GM18508 (cell line): Measurements from ENCODE around the gene TMEM267.
"Not testable (repeated sequence)": the region's sequence is repeated elsewhere in the genome, so short reads cannot be mapped to it uniquely, and the experiment has no call there.

ENCODE experiments used
- ATAC-seq: cut with Tn5 transposase; IDR thresholded peaks from one replicate; pipeline ENCODE4 v1.9.1; 2021; ENCODE audit warnings: moderate number of reproducible peaks; ENCODE audit not compliant: insufficient read depth, unreplicated experiment

The TMEM267 gene

DNA sequence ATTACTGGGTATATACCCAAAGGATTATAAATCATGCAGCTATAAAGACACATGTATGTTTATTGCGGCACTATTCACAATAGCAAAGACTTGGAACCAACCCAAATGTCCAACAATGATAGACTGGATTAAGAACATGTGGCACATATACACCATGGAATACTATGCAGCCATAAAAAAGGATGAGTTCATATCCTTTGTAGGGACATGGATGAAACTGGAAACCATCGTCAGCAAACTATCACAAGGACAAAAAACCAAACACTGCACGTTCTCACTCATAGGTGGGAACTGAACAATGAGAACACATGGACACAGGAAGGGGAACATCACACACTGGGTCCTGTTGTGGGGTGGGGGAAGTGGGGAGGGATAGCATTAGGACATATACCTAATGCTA is 18.2 kb downstream of the TMEM267 start:
- not testable (repeated sequence) for ATAC-seq

- ATAC-seq, result no peak
These were observed 22.6 kb downstream of the TMEM267 start for GRCh38 chr5:43461066-43461465.

DNA sequence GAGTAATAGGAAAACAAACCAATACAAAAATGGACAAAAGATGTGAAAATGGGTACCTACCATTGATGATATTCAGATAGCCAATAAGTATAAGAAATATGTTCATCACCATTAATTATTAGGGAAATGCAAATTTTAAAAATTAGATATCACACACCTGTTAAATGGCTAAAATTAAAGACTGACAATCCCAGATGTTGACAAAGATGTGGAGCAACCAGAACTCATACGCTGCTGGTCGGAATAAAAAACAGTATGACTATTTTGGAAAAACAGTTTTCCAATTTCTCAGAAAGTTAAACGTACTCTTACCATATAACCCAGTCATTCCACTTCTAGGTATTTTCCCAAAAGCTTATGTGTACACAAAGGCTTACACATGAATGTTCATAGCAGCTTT is 27.1 kb downstream of the TMEM267 start:
- ATAC-seq, result no peak

DNA sequence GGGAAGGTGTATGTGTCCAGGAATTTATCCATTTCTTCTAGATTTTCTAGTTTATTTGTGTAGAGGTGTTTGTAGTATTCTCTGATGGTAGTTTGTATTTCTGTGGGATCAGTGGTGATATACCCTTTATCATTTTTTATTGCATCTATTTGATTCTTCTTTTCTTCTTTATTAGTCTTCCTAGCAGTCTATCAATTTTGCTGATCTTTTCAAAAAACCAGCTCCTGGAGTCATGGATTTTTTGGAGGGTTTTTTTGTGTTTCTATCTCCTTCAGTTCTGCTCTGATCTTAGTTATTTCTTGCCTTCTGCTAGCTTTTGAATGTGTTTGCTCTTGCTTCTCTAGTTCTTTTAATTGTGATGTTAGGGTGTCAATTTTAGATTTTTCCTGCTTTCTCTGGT is 42.1 kb downstream of the TMEM267 start:
- ATAC-seq, result not testable (repeated sequence)

- ATAC-seq, result no peak
These were observed 46.5 kb downstream of the TMEM267 start for GRCh38 chr5:43437062-43437660.

DNA sequence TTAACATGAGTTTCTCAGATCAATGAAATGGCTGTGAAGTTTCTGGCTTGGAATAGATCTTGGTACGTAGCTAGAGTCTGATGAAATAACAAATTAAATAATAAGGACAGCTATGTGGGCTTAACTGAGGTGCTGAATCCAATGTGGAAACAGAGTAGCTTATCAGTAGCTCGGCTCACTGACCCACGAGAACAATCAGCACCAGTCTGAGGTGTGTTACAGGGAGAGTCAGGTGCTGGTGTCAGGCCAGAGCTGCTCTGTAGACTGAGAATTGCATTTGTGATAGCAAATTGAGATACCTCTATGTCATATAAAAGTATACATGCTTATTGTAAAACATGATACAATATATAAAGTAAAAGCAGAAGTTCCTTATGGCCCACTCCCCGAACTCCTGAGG is 50.3 kb downstream of the TMEM267 start:
- no peak for ATAC-seq

GRCh38 chr5:43432486-43433375 is 50.9 kb downstream of the TMEM267 start:
- no peak for ATAC-seq

DNA sequence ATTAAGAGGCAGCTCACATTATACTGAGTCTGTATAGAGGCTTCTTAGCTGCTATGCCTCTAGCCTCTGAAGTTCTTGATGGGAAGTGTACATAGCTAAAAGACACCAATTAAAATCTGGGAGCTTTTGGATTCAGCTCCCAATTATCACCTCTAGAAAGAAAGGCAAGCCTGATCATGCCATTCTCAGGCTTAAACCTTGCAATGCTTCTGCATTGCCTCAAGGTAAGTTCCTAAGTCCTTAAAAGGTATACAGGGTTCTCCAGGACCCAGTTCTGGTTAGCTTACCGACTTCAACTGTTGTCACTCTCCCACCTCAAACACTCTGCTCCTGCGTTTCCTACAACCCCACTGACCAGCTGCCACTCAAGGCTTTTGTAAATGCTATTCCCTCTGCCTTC is 54.0 kb downstream of the TMEM267 start:
- ATAC-seq, result no peak

DNA sequence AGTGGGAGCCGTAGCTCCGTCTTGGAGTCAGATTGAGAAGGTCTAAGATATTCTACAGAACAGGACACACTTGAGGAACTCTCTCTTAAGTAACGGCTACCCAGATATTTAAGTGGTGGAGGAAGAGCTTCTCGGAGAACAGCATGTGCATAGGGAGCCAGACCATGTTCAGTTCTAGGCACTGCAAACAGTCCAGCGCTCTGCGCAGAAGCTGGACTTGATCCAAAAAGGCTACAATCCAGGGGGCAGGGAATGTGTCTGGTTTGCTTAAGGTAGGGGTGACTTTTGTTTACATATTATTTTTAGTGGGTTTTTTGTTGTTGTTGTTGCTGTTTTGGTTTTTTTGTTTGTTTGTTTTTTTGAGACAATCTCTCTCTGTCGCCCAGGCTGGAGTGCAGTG is 54.6 kb downstream of the TMEM267 start:
- no peak for ATAC-seq

- ATAC-seq, result no peak
These were observed 56.4 kb downstream of the TMEM267 start for GRCh38 chr5:43427306-43427705.

GRCh38 chr5:43425983-43426382 is 57.7 kb downstream of the TMEM267 start:
- no peak for ATAC-seq

GRCh38 chr5:43423086-43423485 is 60.6 kb downstream of the TMEM267 start:
- ATAC-seq, result not testable (repeated sequence)

- no peak for ATAC-seq
These were observed 61.5 kb downstream of the TMEM267 start for GRCh38 chr5:43422143-43422542.

DNA sequence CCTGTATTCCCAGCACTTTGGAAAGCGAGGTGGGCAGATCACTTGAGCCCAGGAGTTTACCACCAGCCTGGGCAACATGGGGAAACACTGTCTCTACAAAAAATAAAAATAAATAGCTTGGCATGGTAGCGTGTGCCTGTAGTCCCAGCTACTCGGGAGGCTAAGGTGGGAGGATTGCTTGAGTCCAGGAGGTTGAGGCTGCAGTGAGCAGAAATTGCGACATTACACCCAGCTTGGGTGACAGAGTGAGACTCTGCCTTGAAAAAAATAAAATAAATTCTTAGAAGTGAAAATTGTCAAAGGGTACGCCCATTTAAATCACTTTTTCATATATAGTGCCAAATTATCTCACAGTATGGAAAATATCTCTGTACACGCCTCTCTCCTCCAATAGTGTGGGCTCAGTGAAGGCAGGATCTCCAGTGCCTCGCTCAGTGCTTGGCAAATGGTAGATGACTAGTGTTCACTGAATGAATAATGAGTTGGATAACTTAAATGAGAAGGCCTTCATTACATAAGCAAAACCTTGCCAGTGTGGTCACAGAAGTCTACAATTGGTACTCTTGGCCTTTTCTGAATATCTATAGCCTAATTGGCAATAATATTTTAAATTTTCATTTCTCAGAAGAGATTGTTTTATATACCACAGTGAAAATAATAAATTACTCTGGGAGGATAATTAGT is 62.1 kb downstream of the TMEM267 start:
- ATAC-seq, result no peak

DNA sequence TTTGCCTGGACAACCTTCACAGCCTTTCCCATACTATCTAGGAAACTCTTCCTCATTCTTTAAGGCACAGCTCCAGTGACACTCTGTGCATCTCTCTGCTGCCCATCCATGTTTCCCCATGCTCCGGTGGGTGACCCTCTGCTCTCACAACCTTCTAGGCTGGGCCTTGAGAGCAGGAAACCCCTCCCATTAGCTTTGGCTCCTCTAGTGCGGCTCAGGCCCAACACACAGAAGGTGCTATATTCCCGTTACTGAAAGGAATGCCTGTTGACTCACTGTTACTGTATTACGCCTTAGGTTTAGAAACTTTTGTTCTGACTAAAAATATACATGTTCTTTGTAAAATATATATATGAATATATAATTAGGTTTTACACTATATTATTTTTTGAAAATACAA is 63.4 kb downstream of the TMEM267 start:
- no peak for ATAC-seq

DNA sequence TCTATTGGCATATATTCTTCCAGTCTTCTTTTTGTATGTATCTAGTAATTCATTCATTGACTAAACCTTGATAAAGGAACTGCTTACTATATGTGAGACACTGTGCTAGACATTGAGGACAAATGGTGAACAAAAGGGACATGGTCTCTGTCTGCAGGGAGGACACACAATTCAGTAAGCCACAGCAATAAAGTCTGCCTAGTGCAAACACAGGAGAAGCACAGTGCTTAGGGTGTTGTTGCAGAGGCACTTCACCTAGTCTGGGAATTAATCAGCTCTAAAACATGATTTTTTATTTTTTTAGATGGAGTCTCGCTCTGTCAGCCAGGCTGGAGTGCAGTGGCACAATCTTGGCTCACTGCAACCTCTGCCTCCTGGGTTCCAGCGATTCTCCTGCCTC is 65.1 kb downstream of the TMEM267 start:
- no peak for ATAC-seq

DNA sequence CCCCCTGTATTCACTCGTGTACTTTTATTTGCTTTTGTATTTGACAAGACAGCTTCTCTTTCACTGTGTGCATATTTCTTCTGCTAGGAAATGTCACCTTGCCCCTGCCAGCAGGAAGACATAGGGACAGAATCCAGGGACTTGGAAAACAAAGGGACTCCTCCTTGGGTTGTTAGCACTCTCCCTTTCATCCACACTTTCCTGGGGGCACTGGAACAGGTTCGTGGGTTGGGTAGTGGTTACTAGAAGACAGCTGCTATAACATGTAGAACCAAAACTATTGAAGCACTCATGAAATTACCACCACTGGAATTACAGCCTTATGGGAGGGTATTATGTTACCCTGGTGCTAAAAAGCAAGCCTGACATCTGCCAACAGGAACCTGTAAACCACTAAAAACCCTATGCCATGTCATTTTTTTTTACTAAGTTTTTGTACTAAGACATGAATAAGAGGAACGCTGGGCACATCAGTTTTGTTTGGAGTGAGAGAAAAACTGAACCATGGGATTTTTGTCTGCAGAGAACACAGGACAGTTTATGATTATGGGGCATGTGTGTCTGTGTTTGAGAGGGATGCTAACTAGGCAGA is 66.8 kb downstream of the TMEM267 start:
- no peak for ATAC-seq

DNA sequence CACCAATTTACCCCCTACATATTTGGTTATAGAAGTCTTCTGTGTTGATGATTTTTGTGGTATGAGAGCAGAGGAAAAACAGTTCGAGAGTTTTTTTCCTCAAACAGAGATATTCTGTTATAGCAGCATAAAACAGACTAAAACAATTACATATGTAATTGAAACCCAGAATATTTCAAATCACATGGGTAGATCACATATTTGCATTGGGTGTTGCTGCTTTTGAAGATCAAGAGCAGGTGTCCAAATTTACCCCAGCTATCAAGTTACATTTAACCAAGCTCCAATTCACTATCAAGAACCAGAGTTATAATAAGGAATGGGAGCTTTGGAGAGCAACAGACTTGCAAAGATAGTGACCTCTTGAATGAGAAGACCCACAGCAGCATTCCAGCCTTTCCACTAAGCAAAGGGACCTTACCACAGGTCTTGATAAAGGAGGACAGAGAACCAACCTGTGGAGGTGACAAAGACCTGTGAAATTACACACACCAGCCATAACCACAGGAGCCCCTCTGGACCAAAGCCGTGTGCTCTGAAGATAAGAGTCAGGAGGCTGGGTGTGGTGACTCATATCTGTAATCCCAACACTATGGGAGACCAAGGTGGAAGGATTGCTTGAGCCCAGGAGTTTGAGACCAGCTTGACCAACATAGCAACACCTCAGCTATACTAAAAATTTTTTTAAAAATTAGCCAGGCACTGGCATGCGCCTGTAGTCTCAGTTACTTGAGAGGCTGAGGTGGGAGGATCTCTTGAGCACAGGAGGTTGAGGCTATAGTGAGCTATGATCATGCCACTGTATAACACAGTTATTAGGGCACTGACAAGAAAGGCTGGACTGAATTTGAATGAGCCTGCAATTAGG is 67.5 kb downstream of the TMEM267 start:
- ATAC-seq, result no peak

GRCh38 chr5:43413966-43414365 is 69.7 kb downstream of the TMEM267 start:
- no peak for ATAC-seq

- no peak for ATAC-seq
These were observed 71.0 kb downstream of the TMEM267 start for GRCh38 chr5:43412644-43413043.
